ENCODE measurements around the gene TGFA.
A peak's percentile ranks its signal among the peaks of the same experiment; 100 is the strongest.

Gene TGFA

DNA sequence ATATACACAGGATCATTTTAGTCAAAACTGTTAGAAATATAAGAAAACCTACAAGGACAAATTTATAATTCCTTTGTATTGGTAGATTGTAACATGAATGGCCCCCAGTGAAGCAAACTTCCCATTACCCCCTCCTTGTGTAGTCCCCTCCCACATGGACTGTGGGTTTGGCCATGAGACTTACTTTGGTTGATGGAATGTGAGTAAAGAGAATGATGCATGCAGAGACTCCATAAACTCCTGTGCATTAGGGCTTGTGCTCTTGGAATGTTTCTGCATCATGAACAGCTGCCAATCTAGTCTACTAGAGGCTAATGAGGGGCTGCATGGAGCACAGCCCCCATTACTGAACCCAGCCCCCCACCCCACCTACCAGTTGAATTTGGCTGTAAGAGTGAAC is 8.3 kb upstream of the TGFA start:
- DNase-seq (ENCODE audit: low spot score in 2 of 2) (no peak), ATAC-seq (ENCODE audit: low read depth) (no peak)
- H3K9me3 Mint-ChIP-seq: no peaks in the 10 kb centered on the region
- peaks cover 7% of the 10 kb centered on the region for H3K27me3 Mint-ChIP-seq
- no peaks in the 10 kb centered on the region for H3K4me1 Mint-ChIP-seq
- H3K27ac Mint-ChIP-seq: no peak overlapping the region
- no peak overlapping the region for H3K4me3 Mint-ChIP-seq
- H3K36me3 Mint-ChIP-seq: no peaks in the 10 kb centered on the region

DNA sequence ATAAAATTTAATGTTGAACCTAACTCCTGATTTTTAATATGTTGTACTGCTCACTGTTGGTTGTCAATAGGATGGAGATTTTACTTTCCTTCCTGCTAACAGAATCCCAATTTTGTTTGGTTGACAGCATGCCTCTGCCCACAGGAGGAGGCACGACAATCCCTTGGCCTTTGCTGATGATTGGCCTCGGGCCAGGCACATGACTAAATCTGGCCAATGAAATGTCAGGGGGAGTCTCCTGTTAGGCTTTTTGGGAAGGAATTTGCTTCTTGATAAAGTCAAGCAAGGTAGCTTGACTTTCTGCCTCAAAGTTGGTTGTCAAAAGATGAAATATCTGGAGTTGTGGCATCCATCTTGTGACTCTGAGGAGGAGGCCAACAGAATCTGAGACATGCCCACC is 6.8 kb upstream of the TGFA start:
- Mint-ChIP-seq H3K4me1 (no peaks in the 10 kb centered on the region), H3K9me3 (no peaks in the 10 kb centered on the region), H3K36me3 (no peaks in the 10 kb centered on the region), H3K27ac (no peak overlapping the region), H3K27me3 (peaks cover 7% of the 10 kb centered on the region), H3K4me3 (no peak overlapping the region)
- ATAC-seq (ENCODE audit: low read depth): no peak
- no peak for DNase-seq (ENCODE audit: low spot score in 2 of 2)

DNA sequence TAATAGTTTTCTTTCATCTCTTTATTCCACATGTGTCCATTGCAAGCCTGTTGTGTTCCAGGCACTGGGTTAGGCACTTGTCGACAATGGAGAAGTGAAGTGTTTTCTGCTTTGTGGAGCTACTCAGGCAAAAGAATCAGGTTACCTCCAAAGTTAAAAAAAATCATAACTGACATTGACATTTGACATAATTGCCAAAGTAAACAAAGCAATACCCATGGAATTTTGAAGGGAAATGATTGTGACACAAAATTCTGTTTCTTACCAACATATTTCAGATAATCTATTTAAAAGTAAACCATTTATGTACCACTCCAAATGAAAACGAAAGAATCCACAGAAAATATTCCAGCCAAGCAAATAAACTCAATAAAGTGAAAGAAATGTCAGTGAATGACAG is 6.4 kb upstream of the TGFA start:
- no peak overlapping the region for H3K4me3 Mint-ChIP-seq
- H3K36me3 Mint-ChIP-seq: no peaks in the 10 kb centered on the region
- peaks cover 7% of the 10 kb centered on the region for H3K27me3 Mint-ChIP-seq
- DNase-seq (ENCODE audit: low spot score in 2 of 2) (no peak), ATAC-seq (ENCODE audit: low read depth) (no peak)
- H3K9me3 Mint-ChIP-seq: no peaks in the 10 kb centered on the region
- H3K4me1 Mint-ChIP-seq: no peaks in the 10 kb centered on the region
- H3K27ac Mint-ChIP-seq: no peak overlapping the region

DNA sequence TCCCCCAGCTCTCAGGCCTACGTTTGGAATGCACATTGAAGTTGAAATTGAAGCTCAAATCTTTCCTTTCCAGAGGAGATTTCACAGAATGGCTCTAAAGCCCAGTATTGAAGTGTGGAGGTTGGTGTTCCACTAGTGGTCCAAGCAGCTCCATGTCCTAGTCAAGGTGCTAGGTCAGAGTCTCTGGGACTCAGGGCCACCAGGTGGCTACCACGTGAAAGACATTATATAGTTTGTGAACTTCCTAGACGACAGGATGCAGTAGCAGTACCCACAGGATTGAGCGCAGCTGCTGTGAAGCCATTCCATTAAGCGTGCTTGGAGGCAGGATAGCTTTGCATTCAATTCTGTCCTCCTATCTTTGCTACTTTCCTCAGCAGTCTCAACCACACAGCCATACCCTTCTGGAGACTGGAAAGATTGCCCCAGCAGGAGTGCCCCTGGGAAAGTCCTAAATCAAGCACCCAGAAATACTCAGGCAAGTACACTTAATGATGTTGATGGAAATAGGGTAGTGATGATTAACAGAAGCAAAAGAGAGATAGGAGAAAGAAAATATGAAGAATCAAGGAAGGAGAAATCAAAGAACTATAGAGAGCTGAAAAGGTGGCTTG is 4.7 kb upstream of the TGFA start:
- no peak overlapping the region for H3K27ac Mint-ChIP-seq
- H3K4me1 Mint-ChIP-seq: peaks cover 2% of the 10 kb centered on the region
- DNase-seq (ENCODE audit: low spot score in 2 of 2): no peak
- ATAC-seq (ENCODE audit: low read depth): no peak
- no peaks in the 10 kb centered on the region for H3K9me3 Mint-ChIP-seq
- no peaks in the 10 kb centered on the region for H3K36me3 Mint-ChIP-seq
- H3K4me3 Mint-ChIP-seq: no peak overlapping the region
- H3K27me3 Mint-ChIP-seq: peaks cover 9% of the 10 kb centered on the region

DNA sequence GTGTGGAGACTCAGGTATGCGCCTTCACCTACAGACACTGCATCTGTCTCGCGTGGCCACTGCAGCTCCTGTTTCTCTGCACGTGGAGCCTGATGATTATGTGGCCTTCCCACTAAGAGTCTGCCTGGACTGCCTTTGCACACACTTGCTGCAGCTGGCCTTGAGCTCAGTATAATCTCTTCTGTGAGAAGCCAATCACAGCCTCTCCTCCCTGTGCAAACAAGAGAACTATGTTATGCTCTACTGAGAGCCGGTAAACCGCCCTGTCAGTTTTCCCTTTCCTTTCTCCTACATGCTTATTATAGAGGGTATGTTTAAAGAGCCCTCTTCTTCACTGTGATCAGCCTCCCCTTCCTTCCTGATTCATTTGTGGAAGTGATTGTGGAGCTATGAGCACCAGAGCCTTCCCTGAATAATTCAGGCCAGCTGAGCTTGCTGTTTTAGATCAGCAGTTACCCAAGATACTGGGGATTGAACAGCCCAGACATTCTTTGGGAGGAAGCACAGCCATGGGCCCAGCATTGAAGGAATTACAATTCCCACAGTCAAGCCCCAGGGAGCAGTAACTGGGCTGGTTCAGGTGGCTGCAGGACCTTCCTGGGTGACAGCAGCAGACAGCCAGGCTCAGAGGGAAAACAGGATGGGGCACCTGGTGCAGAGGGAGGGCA is 3.7 kb upstream of the TGFA start:
- Mint-ChIP-seq H3K4me1 (peaks cover 9% of the 10 kb centered on the region), H3K9me3 (no peaks in the 10 kb centered on the region), H3K4me3 (no peak overlapping the region), H3K27ac (no peak overlapping the region), H3K36me3 (no peaks in the 10 kb centered on the region), H3K27me3 (peaks cover 16% of the 10 kb centered on the region)
- no peak for DNase-seq (ENCODE audit: low spot score in 2 of 2)
- ATAC-seq (ENCODE audit: low read depth): no peak

DNA sequence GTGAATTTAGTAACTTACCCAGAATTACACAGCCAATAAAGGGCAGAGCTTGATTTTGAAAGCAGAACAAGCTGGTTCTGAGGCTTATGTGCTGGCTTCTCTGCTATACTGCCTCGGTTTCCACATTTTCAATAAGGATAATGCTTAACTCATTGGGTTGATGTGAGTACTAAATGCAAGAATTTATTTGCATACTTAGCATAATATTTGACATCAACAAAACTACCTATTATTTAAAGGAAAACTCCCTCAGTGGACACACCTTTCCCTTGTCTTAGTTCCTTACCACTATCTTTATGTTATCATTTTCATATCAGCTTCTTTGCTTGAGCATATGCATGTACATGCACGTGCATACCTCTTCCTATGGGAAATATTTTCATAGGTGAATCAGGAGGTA is 3.0 kb upstream of the TGFA start:
- H3K4me1 Mint-ChIP-seq: peaks cover 9% of the 10 kb centered on the region
- no peak overlapping the region for H3K4me3 Mint-ChIP-seq
- H3K9me3 Mint-ChIP-seq: no peaks in the 10 kb centered on the region
- H3K27ac Mint-ChIP-seq: no peak overlapping the region
- ATAC-seq (ENCODE audit: low read depth) (no peak), DNase-seq (ENCODE audit: low spot score in 2 of 2) (no peak)
- no peaks in the 10 kb centered on the region for H3K36me3 Mint-ChIP-seq
- H3K27me3 Mint-ChIP-seq: peaks cover 17% of the 10 kb centered on the region

DNA sequence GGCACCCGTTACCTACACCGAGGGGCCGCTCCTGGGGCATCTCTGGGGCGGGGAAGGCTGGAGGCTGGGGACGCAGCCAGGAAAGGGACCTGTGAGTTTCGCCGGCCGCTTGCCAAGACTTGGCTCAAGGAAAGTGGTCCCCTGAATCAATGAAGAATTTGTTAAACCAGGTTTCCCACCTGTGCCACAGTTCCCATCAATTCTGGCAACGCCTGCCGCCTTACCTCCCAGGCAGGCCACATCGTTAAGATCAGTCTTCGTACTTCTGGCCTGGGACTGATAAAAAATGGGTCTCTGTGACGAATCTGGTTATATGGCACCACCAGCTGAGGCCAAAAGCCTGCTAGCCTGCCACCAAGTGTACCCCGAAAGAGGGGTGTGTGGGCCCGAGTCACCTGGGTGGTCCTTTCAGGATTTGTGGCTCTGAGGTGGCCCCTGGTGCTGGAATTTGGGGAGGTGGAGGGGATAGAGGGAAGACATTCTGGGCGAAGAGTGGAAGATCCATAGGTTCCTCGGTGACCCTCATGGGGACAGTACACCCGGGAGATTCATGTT is 789 bp upstream of the TGFA start:
- Mint-ChIP-seq H3K4me1 (peaks cover 9% of the 10 kb centered on the region), H3K4me3 (peak overlapping the region; percentile 49), H3K9me3 (no peaks in the 10 kb centered on the region), H3K27ac (no peak overlapping the region), H3K36me3 (no peaks in the 10 kb centered on the region), H3K27me3 (peaks cover 20% of the 10 kb centered on the region)
- DNase-seq (ENCODE audit: low spot score in 2 of 2): no peak
- no peak for ATAC-seq (ENCODE audit: low read depth)

DNA sequence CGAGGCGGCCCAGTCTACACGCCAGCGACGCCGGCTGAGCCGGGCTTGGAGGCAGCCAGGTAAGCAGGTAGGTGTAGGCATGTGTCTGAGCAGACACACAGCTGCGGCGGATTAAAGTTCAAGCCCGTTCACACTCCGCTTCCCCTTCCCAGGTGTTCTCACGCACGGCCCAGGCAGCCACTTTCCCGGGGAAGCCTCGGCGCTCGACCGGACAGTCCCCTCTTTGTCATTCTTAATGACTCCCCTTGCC is 367 bp downstream of the TGFA start:
- peak overlapping the region; percentile 71 for H3K4me3 Mint-ChIP-seq
- no peaks in the 10 kb centered on the region for H3K36me3 Mint-ChIP-seq
- H3K4me1 Mint-ChIP-seq: peaks cover 9% of the 10 kb centered on the region
- ATAC-seq (ENCODE audit: low read depth) (peak; percentile 32), DNase-seq (ENCODE audit: low spot score in 2 of 2) (no peak)
- no peaks in the 10 kb centered on the region for H3K9me3 Mint-ChIP-seq
- no peak overlapping the region for H3K27ac Mint-ChIP-seq
- peaks cover 17% of the 10 kb centered on the region for H3K27me3 Mint-ChIP-seq

DNA sequence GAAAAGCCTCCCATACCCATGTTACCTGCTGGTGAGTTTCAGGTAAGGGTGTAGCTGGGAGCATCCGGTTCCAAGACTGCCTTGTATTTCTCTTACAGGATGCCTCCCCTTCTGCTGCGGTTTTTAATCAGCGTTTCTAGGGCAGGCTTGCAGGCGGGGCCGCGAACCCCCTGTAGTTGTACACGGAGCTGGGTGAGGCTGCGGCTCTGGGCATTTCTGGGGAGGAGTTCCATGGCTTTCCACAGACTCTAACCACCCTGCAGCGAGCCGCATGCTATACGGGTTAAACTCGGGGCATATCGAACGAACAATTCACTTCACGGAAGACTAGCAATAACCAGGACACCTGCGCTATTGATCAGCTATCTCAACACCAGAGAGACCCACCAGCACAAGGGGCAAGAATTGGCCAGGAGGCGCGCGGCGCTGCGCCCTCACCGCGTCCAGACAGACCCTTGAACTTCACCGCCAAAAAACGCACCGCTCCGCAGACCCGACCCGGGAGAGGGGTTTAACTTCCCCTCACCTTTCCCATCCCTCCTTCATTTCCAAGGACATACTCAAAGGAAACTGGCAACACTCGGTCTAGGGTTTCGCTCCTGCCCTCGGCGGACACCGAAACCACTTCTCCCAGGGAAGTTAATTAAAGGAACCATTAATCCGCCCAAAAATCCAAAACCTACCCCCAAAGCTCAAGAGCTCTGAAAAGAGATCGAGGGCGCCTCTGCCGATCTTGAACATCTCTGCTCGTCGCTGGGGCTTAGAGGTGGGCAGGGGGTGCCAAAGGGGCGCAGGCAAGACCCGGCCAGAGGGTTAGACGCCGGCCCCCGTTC is 909 bp downstream of the TGFA start:
- peaks cover 17% of the 10 kb centered on the region for H3K27me3 Mint-ChIP-seq
- no peaks in the 10 kb centered on the region for H3K9me3 Mint-ChIP-seq
- peaks cover 9% of the 10 kb centered on the region for H3K4me1 Mint-ChIP-seq
- H3K4me3 Mint-ChIP-seq: peak overlapping the region; percentile 71
- ATAC-seq (ENCODE audit: low read depth): no peak
- no peak overlapping the region for H3K27ac Mint-ChIP-seq
- no peak for DNase-seq (ENCODE audit: low spot score in 2 of 2)
- H3K36me3 Mint-ChIP-seq: no peaks in the 10 kb centered on the region

DNA sequence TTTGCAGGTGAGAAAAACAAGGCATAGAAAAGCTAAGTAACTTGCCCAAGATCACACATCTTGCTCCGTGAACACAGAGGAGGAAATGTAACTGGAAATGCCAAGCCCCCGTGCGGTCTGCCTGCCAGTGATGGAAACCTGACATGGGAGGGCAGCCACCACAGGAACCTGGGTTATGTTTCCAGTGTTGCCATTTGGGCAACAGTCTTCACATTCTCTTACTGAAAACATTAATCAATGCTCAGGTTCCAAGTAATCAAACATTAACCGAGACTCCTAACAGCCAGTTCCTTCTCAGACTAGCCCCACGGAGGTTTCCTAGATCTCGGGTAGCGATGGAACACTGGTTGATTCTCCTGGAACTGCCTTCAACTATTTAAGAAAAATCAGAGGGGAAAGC is 2.5 kb downstream of the TGFA start:
- DNase-seq (ENCODE audit: low spot score in 2 of 2): no peak
- no peak overlapping the region for H3K27ac Mint-ChIP-seq
- no peaks in the 10 kb centered on the region for H3K9me3 Mint-ChIP-seq

DNA sequence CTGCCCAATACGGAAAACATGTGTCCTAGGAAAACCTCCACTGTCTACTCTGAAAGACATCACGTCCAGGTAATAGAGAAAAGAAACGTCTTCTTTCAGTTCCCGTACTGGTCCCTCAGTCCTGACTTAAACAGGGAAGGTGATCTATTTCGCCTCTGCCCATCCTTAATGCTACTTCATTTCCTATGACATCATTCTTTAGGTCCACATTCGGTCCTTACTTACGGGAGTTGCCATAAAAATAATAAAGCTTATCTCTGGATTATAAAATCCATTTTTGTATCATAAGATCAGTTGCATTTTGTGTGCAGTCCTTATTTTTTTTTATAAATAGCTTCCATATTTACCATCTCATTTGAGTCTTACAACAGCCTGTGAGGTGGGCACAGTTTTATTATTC is 3.7 kb downstream of the TGFA start:
- ATAC-seq (ENCODE audit: low read depth) (no peak), DNase-seq (ENCODE audit: low spot score in 2 of 2) (no peak)
- Mint-ChIP-seq H3K4me3 (no peak overlapping the region), H3K27me3 (peaks cover 18% of the 10 kb centered on the region), H3K4me1 (peaks cover 9% of the 10 kb centered on the region), H3K27ac (no peak overlapping the region), H3K36me3 (no peaks in the 10 kb centered on the region), H3K9me3 (no peaks in the 10 kb centered on the region)

More for the DNA sequence above, 2.5 kb downstream of the TGFA start:
- no peak for ATAC-seq (ENCODE audit: low read depth)
- H3K4me1 Mint-ChIP-seq: peaks cover 9% of the 10 kb centered on the region
- peaks cover 16% of the 10 kb centered on the region for H3K27me3 Mint-ChIP-seq
- H3K36me3 Mint-ChIP-seq: no peaks in the 10 kb centered on the region
- no peak overlapping the region for H3K4me3 Mint-ChIP-seq

DNA sequence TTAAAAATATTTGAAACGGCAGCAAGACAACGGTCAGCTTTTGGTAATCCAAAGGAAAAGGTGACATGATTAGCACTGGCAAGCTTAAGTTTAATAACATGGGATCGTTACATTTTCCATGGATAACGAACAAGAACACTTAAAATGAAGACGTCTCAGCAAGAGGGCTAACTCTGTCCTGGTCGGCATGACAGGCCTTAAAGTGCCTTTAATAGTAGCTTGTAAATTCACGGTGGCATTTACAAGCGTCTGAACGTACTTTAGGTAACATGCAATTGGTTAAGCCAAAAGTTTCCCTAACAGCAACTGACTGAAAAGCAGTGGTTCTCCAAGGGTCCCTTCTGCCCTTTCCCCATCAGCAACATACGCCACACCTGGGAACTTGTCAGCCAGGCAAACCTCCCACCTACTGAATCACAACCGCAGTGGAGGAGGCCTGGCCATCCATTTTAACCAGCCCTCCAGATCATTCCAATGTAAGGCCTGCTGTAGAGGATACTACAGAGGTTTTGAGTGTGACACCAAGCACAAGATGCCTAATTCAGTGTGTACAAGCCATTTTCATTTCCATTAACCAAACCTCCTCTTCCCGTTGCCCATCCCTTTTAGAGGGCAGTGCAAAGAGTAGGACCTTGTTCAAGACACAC is 4.4 kb downstream of the TGFA start:
- no peak overlapping the region for H3K4me3 Mint-ChIP-seq
- no peak overlapping the region for H3K27ac Mint-ChIP-seq
- no peaks in the 10 kb centered on the region for H3K36me3 Mint-ChIP-seq
- peaks cover 9% of the 10 kb centered on the region for H3K4me1 Mint-ChIP-seq
- DNase-seq (ENCODE audit: low spot score in 2 of 2): no peak
- H3K27me3 Mint-ChIP-seq: peaks cover 18% of the 10 kb centered on the region
- no peak for ATAC-seq (ENCODE audit: low read depth)
- no peaks in the 10 kb centered on the region for H3K9me3 Mint-ChIP-seq

DNA sequence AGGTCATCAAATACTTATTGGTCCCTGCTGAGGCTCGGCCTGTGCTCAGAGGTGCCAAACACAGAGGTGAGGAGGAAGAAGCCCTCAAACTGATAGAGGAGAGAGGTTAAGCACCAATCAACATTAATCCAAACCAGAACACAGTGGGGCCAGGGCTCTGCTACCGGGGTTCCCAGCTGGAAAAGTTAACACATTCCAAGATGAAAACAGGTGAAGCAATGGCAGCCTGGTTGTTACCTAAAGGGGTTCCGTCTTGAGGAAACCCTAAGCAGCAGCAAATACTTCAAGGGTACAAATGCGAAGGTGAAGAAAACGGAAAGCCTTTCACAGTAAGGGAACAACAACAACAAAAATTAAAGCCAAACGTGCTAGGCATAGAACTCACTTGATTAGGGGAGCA is 5.4 kb downstream of the TGFA start:
- Mint-ChIP-seq H3K4me1 (peaks cover 6% of the 10 kb centered on the region), H3K27ac (no peak overlapping the region), H3K36me3 (no peaks in the 10 kb centered on the region), H3K9me3 (no peaks in the 10 kb centered on the region), H3K4me3 (no peak overlapping the region), H3K27me3 (peaks cover 15% of the 10 kb centered on the region)
- DNase-seq (ENCODE audit: low spot score in 2 of 2): no peak
- no peak for ATAC-seq (ENCODE audit: low read depth)

DNA sequence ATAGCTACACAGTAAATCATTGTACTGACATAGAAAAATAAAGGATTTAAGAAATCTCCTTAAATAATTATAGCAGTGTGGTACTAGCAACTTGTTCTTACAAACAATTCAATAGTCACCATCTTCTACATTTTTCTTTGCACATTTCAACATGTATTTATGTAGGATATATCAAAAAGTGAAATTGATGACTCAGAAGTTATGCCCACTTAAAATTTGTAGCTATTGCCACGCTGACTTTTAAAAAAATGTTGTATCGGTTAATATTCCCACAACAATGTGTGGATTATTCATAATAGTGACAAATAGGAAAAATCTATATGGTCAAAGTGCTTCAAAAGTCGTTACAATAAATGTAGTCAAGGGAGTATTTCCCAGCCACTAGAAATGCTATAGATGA is 6.7 kb downstream of the TGFA start:
- Mint-ChIP-seq H3K36me3 (no peaks in the 10 kb centered on the region), H3K27me3 (peaks cover 8% of the 10 kb centered on the region)

More for the DNA sequence above, 6.7 kb downstream of the TGFA start:
- DNase-seq (ENCODE audit: low spot score in 2 of 2): no peak
- Mint-ChIP-seq H3K9me3 (no peaks in the 10 kb centered on the region), H3K4me1 (no peaks in the 10 kb centered on the region), H3K4me3 (no peak overlapping the region), H3K27ac (no peak overlapping the region)
- ATAC-seq (ENCODE audit: low read depth): no peak
